ENCODE data around the gene CYBC1.

The CYBC1 gene

DNA sequence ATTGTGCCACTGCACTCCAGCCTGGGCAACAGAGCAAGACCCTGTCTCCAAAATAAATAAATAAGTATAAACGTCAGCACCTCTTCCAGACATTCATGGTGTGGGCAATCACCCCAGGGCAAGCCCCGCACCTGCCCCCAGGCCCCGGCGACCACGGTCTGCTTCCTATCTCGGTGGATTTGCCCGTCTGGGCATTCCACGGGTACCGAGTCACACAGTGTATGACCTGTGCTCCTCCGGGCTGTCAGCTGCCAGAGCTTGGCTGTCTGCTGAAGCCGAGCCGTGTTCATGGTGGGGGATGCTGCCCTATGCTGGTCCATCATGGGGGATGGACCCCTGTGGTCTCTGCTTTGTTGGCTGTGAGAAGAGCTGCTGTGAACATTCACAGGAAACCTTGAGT, 15.4 kb downstream of the CYBC1 start:
- TF ChIP-seq CTCF (IDR thresholded peaks at IDR 0.05; ENCODE audit: insufficient read depth, low read depth, low read length, missing control alignments), result no peak
- no peak for DNase-seq (ENCODE audit: low read depth)
- H3K4me3 ChIP-seq (ENCODE audit: low read depth, low read length), result no peak overlapping the region

GRCh38 chr17:82434216-82434565, 16.4 kb downstream of the CYBC1 start:
- no peak overlapping the region for H3K4me3 ChIP-seq (ENCODE audit: low read depth, low read length)
- no peak for TF ChIP-seq CTCF (IDR thresholded peaks at IDR 0.05; ENCODE audit: insufficient read depth, low read depth, low read length, missing control alignments)
- DNase-seq (ENCODE audit: low read depth), result peak; percentile 54

GRCh38 chr17:82433560-82434215, 16.9 kb downstream of the CYBC1 start:
- no peak for TF ChIP-seq CTCF (IDR thresholded peaks at IDR 0.05; ENCODE audit: insufficient read depth, low read depth, low read length, missing control alignments)
- H3K4me3 ChIP-seq (ENCODE audit: low read depth, low read length), result no peak overlapping the region
- no peak for DNase-seq (ENCODE audit: low read depth)

DNA sequence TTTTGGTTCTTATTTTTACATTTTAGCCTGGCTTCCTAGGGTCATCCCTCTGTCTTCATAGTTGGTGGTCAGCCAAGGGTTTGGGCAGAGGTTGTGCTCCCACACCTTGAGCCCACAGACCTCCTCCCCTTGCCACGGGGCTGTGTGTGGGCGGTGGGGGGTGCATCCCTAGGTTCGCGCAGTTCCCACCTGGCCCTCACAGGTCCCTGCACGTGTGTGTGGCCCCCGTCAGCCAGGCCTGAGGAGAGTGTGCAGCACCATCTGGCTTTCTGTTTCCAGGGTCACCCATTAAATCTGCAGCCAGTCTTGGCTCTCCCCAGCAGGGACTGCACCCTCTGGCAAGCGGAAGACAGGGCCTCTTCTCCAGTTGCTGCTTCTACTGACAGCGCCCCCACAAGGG, 18.5 kb downstream of the CYBC1 start:
- no peak for TF ChIP-seq CTCF (IDR thresholded peaks at IDR 0.05; ENCODE audit: insufficient read depth, low read depth, low read length, missing control alignments)
- no peak overlapping the region for H3K4me3 ChIP-seq (ENCODE audit: low read depth, low read length)
- DNase-seq (ENCODE audit: low read depth), result no peak

- TF ChIP-seq CTCF (IDR thresholded peaks at IDR 0.05; ENCODE audit: insufficient read depth, low read depth, low read length, missing control alignments), result no peak
- H3K4me3 ChIP-seq (ENCODE audit: low read depth, low read length), result no peak overlapping the region
- DNase-seq (ENCODE audit: low read depth), result no peak
Measured at GRCh38 chr17:82429824-82430223, 20.7 kb downstream of the CYBC1 start.

DNA sequence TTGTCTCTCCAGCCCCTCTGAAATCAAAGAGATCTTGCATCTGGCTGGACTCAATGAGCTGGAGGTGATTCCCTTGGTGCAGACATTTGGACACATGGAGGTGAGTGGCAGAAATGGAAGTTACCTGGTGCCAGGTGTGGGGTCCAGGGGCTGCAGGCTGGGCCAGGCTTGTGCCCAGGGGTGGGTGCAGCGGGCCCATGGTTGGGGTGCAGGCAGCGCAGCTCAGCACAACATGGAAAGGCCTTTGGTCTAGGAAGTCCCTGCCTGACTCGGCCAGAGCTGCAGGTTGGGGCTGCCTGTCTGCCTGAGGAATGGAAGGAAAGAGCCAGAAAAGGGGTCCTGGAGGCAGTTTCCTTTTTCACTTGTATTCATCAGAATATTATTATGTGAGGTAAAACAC, 22.0 kb downstream of the CYBC1 start:
- TF ChIP-seq CTCF (IDR thresholded peaks at IDR 0.05; ENCODE audit: insufficient read depth, low read depth, low read length, missing control alignments), result no peak
- no peak for DNase-seq (ENCODE audit: low read depth)
- H3K4me3 ChIP-seq (ENCODE audit: low read depth, low read length), result no peak overlapping the region

GRCh38 chr17:82424863-82425159, 25.7 kb downstream of the CYBC1 start:
- no peak overlapping the region for H3K4me3 ChIP-seq (ENCODE audit: low read depth, low read length)
- DNase-seq (ENCODE audit: low read depth), result no peak
- TF ChIP-seq CTCF (IDR thresholded peaks at IDR 0.05; ENCODE audit: insufficient read depth, low read depth, low read length, missing control alignments), result no peak
